H1 (cell line): Measurements from ENCODE around the gene GALNT7. TPM values are rescaled to one million over a fixed set of nuclear protein-coding genes. Genes with fewer than 3 reads are reported as not detected.

Experiments
- CTCF ChIA-PET: fragments of 300-600 bp; sonication (Branson Sonifier 250); formaldehyde crosslinking; loops from one replicate; lab custom pipeline; 2021; ENCODE audit not compliant: partially characterized antibody; lab: Charles Lee
- POLR2A ChIA-PET: fragments of 300-600 bp; sonication (Branson Sonifier 250); formaldehyde crosslinking; loops from one replicate; lab custom pipeline; 2021; ENCODE audit warnings: inconsistent platforms; ENCODE audit not compliant: partially characterized antibody; lab: Charles Lee
- DNase-seq, 2 experiments: peaks; one replicate each; pipeline versions ENCODE4 v3.0.0 to v3.0.0-alpha.2; 2010 to 2022; ENCODE audit warnings: low spot score in 2 of 2, low read depth in 1 of 2, mixed read lengths in 1 of 2
- FAIRE-seq: peaks from 2 replicates; lab custom pipeline; 2011; peaks lifted over from hg19 to GRCh38; lab: Jason Lieb, UNC
- H2AFZ ChIP-seq: 2 replicates; pipeline ENCODE4 v1.8.1; 2012; ENCODE audit warnings: low read length, inconsistent platforms
- H2AK5ac ChIP-seq: 2 replicates; pipeline ENCODE4 v1.6.1; 2013; ENCODE audit warnings: low read depth, low read length
- H2BK120ac ChIP-seq: replicated peaks from 2 replicates; pipeline ENCODE3; 2013; ENCODE audit warnings: low read depth, low read length, inconsistent platforms
- H2BK12ac ChIP-seq: 2 replicates; pipeline ENCODE4 v1.6.1; 2013; ENCODE audit warnings: low read depth, low read length
- H2BK15ac ChIP-seq: 2 replicates; pipeline ENCODE4 v1.6.1; 2013; ENCODE audit warnings: low read length
- H2BK20ac ChIP-seq: 2 replicates; pipeline ENCODE4 v1.6.1; 2013; ENCODE audit warnings: low read length
- H2BK5ac ChIP-seq: 2 replicates; pipeline ENCODE4 v1.6.1; 2013; ENCODE audit warnings: low read depth, low read length
- H3K14ac ChIP-seq: 2 replicates; pipeline ENCODE4 v1.6.1; 2013; ENCODE audit warnings: inconsistent platforms; ENCODE audit not compliant: insufficient read length
- H3K18ac ChIP-seq: 2 replicates; pipeline ENCODE4 v1.6.1; 2013; ENCODE audit warnings: low read length; ENCODE audit errors: extremely low read depth
- H3K23ac ChIP-seq: 2 replicates; pipeline ENCODE4 v1.6.1; 2013; ENCODE audit warnings: inconsistent platforms; ENCODE audit not compliant: insufficient read length
- H3K23me2 ChIP-seq: 2 replicates; pipeline ENCODE4 v1.6.1; 2013; ENCODE audit warnings: low read depth, low read length
- H3K27ac ChIP-seq: 2 replicates; pipeline ENCODE4 v1.6.1; 2011; ENCODE audit warnings: low read depth, low read length, inconsistent platforms
- H3K27me3 ChIP-seq, 4 experiments: replicated peaks in 1 of 4; 1 replicate in 1 of 4; 2 replicates in 3 of 4; pipeline versions ENCODE4 v1.6.1 to v1.8.1; 2011 to 2013; ENCODE audit warnings: low read length in 3 of 4, mild to moderate bottlenecking in 3 of 4, inconsistent platforms in 2 of 4, mixed read lengths in 2 of 4, moderate library complexity in 1 of 4; ENCODE audit not compliant: control insufficient read depth in 3 of 4, insufficient read depth in 3 of 4; ENCODE audit errors: extremely low read depth in 1 of 4
- H3K36me3 ChIP-seq, 4 experiments: 2 replicates each; pipeline versions ENCODE4 v1.6.1 to v1.8.1; 2011 to 2013; ENCODE audit warnings: mild to moderate bottlenecking in 4 of 4, low read length in 3 of 4, moderate library complexity in 2 of 4, control low read depth in 1 of 4, inconsistent platforms in 1 of 4; ENCODE audit not compliant: insufficient read depth in 4 of 4, control insufficient read depth in 2 of 4
- H3K4ac ChIP-seq: replicated peaks from 2 replicates; pipeline ENCODE3; 2013; ENCODE audit warnings: low read length, low read depth, mixed read lengths, inconsistent platforms; ENCODE audit not compliant: insufficient read length
- H3K4me1 ChIP-seq, 4 experiments: replicated peaks in 1 of 4; 1 replicate in 1 of 4; 2 replicates in 3 of 4; pipeline versions ENCODE4 v1.6.1 to v1.8.1; 2011 to 2013; ENCODE audit warnings: low read length in 3 of 4, inconsistent platforms in 2 of 4, mixed read lengths in 1 of 4; ENCODE audit not compliant: insufficient read depth in 4 of 4, control insufficient read depth in 3 of 4
- H3K4me2 ChIP-seq, 2 experiments: 2 replicates each; pipeline versions ENCODE4 v1.6.1 to v1.8.1; 2011 to 2013; ENCODE audit warnings: low read depth in 2 of 2, low read length in 2 of 2, control low read depth in 1 of 2, inconsistent platforms in 1 of 2, mild to moderate bottlenecking in 1 of 2; ENCODE audit not compliant: insufficient read depth in 1 of 2
- H3K4me3 ChIP-seq, 4 experiments: fragments of 200-600, 300-600 bp in 1 of 4; sonication (generic), shearing (Covaris generic), sonication (Bioruptor Twin) in 1 of 4; 2 replicates each; pipeline versions ENCODE4 v1.5.1 to v1.8.1; 2011 to 2016; ENCODE audit warnings: low read length in 4 of 4, low read depth in 3 of 4, control low read depth in 2 of 4, inconsistent platforms in 2 of 4, mild to moderate bottlenecking in 2 of 4, mixed read lengths in 1 of 4, moderate library complexity in 1 of 4; ENCODE audit not compliant: insufficient read depth in 2 of 4; ENCODE audit errors: extremely low read depth in 1 of 4
- H3K56ac ChIP-seq: replicated peaks from 2 replicates; pipeline ENCODE3; 2013; ENCODE audit warnings: low read depth, mild to moderate bottlenecking, mixed read lengths, low read length, inconsistent platforms; ENCODE audit not compliant: insufficient read length
- H3K79me1 ChIP-seq: 2 replicates; pipeline ENCODE4 v1.6.1; 2013; ENCODE audit warnings: low read depth, low read length, control low read depth
- H3K79me2 ChIP-seq, 2 experiments: 2 replicates each; pipeline versions ENCODE4 v1.6.1 to v1.8.1; 2012 to 2013; ENCODE audit warnings: low read length in 2 of 2, mild to moderate bottlenecking in 2 of 2, inconsistent platforms in 1 of 2; ENCODE audit not compliant: insufficient read depth in 2 of 2, control insufficient read depth in 1 of 2
- H3K9ac ChIP-seq, 4 experiments: replicated peaks in 1 of 4; 1 replicate in 1 of 4; 2 replicates in 3 of 4; pipeline versions ENCODE4 v1.6.1 to v1.8.1; 2011 to 2013; ENCODE audit warnings: low read depth in 3 of 4, low read length in 3 of 4, control low read depth in 2 of 4, mild to moderate bottlenecking in 2 of 4, moderate library complexity in 2 of 4, inconsistent platforms in 1 of 4; ENCODE audit errors: extremely low read depth in 1 of 4
- H3K9me3 ChIP-seq, 2 experiments: 2 replicates each; pipeline versions ENCODE4 v1.6.1 to v1.8.1; 2012 to 2013; ENCODE audit warnings: mild to moderate bottlenecking in 2 of 2, moderate library complexity in 2 of 2, control low read depth in 1 of 2, inconsistent platforms in 1 of 2, low read depth in 1 of 2, low read length in 1 of 2, mixed read lengths in 1 of 2; ENCODE audit not compliant: insufficient read depth in 2 of 2
- H4K20me1 ChIP-seq, 2 experiments: replicated peaks in 1 of 2; 2 replicates each; pipeline versions ENCODE3 to v1.8.1; 2011 to 2013; ENCODE audit warnings: inconsistent platforms in 2 of 2, low read length in 2 of 2, mild to moderate bottlenecking in 1 of 2; ENCODE audit not compliant: insufficient read depth in 2 of 2, control insufficient read depth in 1 of 2
- H4K5ac ChIP-seq: 2 replicates; pipeline ENCODE4 v1.6.1; 2013; ENCODE audit warnings: low read length, low read depth, mixed read lengths, inconsistent platforms; ENCODE audit not compliant: insufficient read length
- H4K8ac ChIP-seq: 2 replicates; pipeline ENCODE4 v1.8.0; 2013; ENCODE audit warnings: mild to moderate bottlenecking, moderate library complexity, low read length, inconsistent platforms; ENCODE audit not compliant: insufficient read depth; ENCODE audit errors: extremely low read depth
- H4K91ac ChIP-seq: replicated peaks from 2 replicates; pipeline ENCODE3; 2013; ENCODE audit warnings: low read length, mixed read lengths, inconsistent platforms; ENCODE audit not compliant: insufficient read length
- CBX5 ChIP-seq: fragments of 300-800, 300-1000 bp; sonication (generic); IDR thresholded peaks from 2 replicates; pipeline ENCODE4 v1.7.1; 2016; ENCODE audit warnings: antibody characterized with exemption, low read length, low read depth
- CEBPB ChIP-seq: IDR thresholded peaks from 2 replicates; pipeline ENCODE4 v1.6.1; 2012; ENCODE audit warnings: low read depth, low read length
- CHD1 ChIP-seq: IDR thresholded peaks from 2 replicates; pipeline ENCODE4 v1.6.1; 2012; ENCODE audit warnings: low read depth, low read length, improper control_type of control experiment
- JUN ChIP-seq: IDR thresholded peaks from 2 replicates; pipeline ENCODE4 v1.6.1; 2011; ENCODE audit warnings: low read depth, mild to moderate bottlenecking, improper control_type of control experiment, low read length
- POLR2A ChIP-seq, 2 experiments: IDR thresholded peaks; 1 replicate in 1 of 2; 2 replicates in 1 of 2; pipeline ENCODE4 v1.6.1; 2011; ENCODE audit warnings: low read depth in 2 of 2, low read length in 2 of 2, mild to moderate bottlenecking in 2 of 2; ENCODE audit errors: control extremely low read depth in 1 of 2
- SAP30 ChIP-seq: fragments of 300-600 bp; sonication (generic); IDR thresholded peaks from 2 replicates; pipeline ENCODE4 v1.7.1; 2012; ENCODE audit warnings: low read length, moderate library complexity, mild to moderate bottlenecking, inconsistent platforms; ENCODE audit not compliant: insufficient read depth, insufficient replicate concordance
- SIX5 ChIP-seq: IDR thresholded peaks from 2 replicates; pipeline ENCODE4 v1.6.1; 2011; ENCODE audit warnings: mild to moderate bottlenecking, low read depth, low read length
- TCF12 ChIP-seq: IDR thresholded peaks from 2 replicates; pipeline ENCODE4 v1.6.1; 2011; ENCODE audit warnings: low read depth, mild to moderate bottlenecking, low read length
- WGBS, 2 experiments: shearing (Covaris generic) in 1 of 2; methylation state at CpG; one replicate each; pipeline versions ENCODE4 v1.1.6 to v1.1.7; 2013 to 2015; ENCODE audit warnings: low lambda C conversion rate in 2 of 2, mixed read lengths in 2 of 2, inconsistent platforms in 1 of 2, low coverage in 1 of 2, missing lambda C conversion rate in 1 of 2; ENCODE audit not compliant: insufficient replicate concordance in 2 of 2, insufficient coverage in 1 of 2, insufficient read length in 1 of 2; ENCODE audit errors: extremely low coverage in 1 of 2, missing lambda C conversion rate in 1 of 2; 5-methylcytosine and 5-hydroxymethylcytosine counted together
- polyA plus RNA-seq, 7 experiments: library from polyadenylated mRNA; depleted of rRNA in 3 of 7; stranded (reverse) in 5 of 7; unstranded in 2 of 7; fragments of >200 nt in 5 of 7; fragments of 200-250 nt in 2 of 7; gene quantifications; 1 replicate in 5 of 7; 2 replicates in 1 of 7; 4 replicates in 1 of 7; pipeline versions ENCODE4 v1.2.1 to v1.2.3, GENCODE V29; 2011 to 2013; ENCODE audit warnings: missing spikeins in 2 of 7, mixed read lengths in 2 of 7
- total RNA-seq: library from RNA; stranded (reverse); fragmentation: NEBNext Ultra II Directional; extraction: Animal tissue kit (Norgen Biotek cat#: 25700); gene quantifications from 2 replicates; pipeline ENCODE4 v1.2.1, GENCODE V29; 2021
- TF ChIP-seq, protein P1 (sequence below), 3 experiments: IDR thresholded peaks; 1 replicate in 2 of 3; 2 replicates in 1 of 3; pipeline versions ENCODE4 v1.5.1 to v1.6.1; 2011; ENCODE audit warnings: low read length in 3 of 3, mild to moderate bottlenecking in 3 of 3, inconsistent platforms in 2 of 3, low read depth in 1 of 3, moderate library complexity in 1 of 3; ENCODE audit not compliant: insufficient read depth in 1 of 3; ENCODE audit errors: control extremely low read depth in 1 of 3
- TF ChIP-seq, protein P2 (sequence below): IDR thresholded peaks from 2 replicates; pipeline ENCODE4 v1.6.1; 2012; ENCODE audit warnings: inconsistent platforms
- TF ChIP-seq, protein P3 (sequence below): IDR thresholded peaks from 2 replicates; pipeline ENCODE4 v1.6.1; 2011; ENCODE audit warnings: low read depth, mild to moderate bottlenecking, low read length; ENCODE audit not compliant: insufficient read depth

The GALNT7 gene
- total and polyA plus RNA-seq, 2 of the 8 experiments (the other 6 are each of a cell fraction or from before 2014, with no cell fraction given) = 22.4 to 85.5 TPM

DNA sequence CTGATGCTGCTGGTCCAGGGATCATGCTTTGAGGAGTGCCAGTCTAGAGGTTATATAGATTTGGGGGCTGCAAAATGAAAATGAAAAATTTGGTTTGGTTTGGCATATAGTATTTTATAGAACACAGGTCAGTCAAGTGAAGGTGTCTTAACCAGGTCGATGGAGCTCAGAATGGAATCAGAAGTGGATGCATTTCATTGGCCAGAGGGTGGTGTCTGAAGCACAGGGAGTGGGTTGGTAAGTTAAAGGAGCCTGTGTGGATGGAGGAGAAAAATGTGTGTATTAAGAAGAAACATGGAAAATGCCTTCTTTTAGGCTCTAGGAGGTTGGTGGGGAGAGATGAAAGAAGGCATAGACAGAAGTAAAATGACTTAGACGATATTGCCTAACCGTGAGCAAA lies 8.6 kb downstream of the GALNT7 start:
- peaks cover 4 to 34% (median 20%) of the 10 kb centered on the region in 4 experiments; a peak in 6 of 7 replicates for H3K4me1 ChIP-seq
- no peak for FAIRE-seq
- POLR2A ChIA-PET = interaction anchor here (1.6 to 2.3 kb wide), 2 partner anchors 9 to 157 kb away, joined by 5 to 7 read pairs; partner anchors contain the start of gene HMGB2
- TF ChIP-seq CBX5 (no peak), POLR2A (IDR thresholded peaks at IDR 0.05; ENCODE audit: control extremely low read depth in 1 of 2, low read depth in 2 of 2, low read length in 2 of 2) (no peak), TCF12 (no peak), JUN (no peak), CEBPB (no peak), SIX5 (no peak), SAP30 (no peak), CHD1 (no peak)
- TF ChIP-seq, protein P1, sequence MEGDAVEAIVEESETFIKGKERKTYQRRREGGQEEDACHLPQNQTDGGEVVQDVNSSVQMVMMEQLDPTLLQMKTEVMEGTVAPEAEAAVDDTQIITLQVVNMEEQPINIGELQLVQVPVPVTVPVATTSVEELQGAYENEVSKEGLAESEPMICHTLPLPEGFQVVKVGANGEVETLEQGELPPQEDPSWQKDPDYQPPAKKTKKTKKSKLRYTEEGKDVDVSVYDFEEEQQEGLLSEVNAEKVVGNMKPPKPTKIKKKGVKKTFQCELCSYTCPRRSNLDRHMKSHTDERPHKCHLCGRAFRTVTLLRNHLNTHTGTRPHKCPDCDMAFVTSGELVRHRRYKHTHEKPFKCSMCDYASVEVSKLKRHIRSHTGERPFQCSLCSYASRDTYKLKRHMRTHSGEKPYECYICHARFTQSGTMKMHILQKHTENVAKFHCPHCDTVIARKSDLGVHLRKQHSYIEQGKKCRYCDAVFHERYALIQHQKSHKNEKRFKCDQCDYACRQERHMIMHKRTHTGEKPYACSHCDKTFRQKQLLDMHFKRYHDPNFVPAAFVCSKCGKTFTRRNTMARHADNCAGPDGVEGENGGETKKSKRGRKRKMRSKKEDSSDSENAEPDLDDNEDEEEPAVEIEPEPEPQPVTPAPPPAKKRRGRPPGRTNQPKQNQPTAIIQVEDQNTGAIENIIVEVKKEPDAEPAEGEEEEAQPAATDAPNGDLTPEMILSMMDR (IDR thresholded peaks at IDR 0.05; ENCODE audit: control extremely low read depth in 1 of 3, insufficient read depth in 1 of 3, low read depth in 1 of 3, low read length in 3 of 3) = 0 out of 4 replicates have a peak, but pooled peaks of 1 of the 3 experiments have one; percentile 12
- TF ChIP-seq, protein P2, sequence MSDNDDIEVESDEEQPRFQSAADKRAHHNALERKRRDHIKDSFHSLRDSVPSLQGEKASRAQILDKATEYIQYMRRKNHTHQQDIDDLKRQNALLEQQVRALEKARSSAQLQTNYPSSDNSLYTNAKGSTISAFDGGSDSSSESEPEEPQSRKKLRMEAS = no peak
- TF ChIP-seq, protein P3, sequence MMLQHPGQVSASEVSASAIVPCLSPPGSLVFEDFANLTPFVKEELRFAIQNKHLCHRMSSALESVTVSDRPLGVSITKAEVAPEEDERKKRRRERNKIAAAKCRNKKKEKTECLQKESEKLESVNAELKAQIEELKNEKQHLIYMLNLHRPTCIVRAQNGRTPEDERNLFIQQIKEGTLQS = no peak

More for the DNA sequence above, 8.6 kb downstream of the GALNT7 start:
- H3K27ac ChIP-seq = no peak overlapping the region
- CTCF ChIA-PET = interaction anchor here (0.8 to 2.0 kb wide), 4 partner anchors 9 to 164 kb away, joined by 4 to 8 read pairs (median 6); no protein-coding TSS in a partner anchor
- no peak overlapping the region for H2BK5ac ChIP-seq
- no peak for DNase-seq
- peaks cover 11% of the 10 kb centered on the region; the same call in 1 of the 2 replicates for H3K79me1 ChIP-seq
- no peak overlapping the region for H3K56ac ChIP-seq
- H4K20me1 ChIP-seq = peaks cover 5 to 10% of the 10 kb centered on the region in 2 experiments
- H4K5ac ChIP-seq = no peak overlapping the region
- H3K27me3 ChIP-seq = no peaks in the 10 kb centered on the region
- no peaks in the 10 kb centered on the region for H3K23me2 ChIP-seq
- H4K91ac ChIP-seq = no peak overlapping the region
- no peak overlapping the region for H2BK15ac ChIP-seq
- no peaks in the 10 kb centered on the region for H3K9me3 ChIP-seq
- no peak overlapping the region for H3K18ac ChIP-seq
- no peak overlapping the region for H3K4ac ChIP-seq
- H2AK5ac ChIP-seq = no peak overlapping the region
- H3K4me2 ChIP-seq = peak overlapping the region; percentile 2 to 37; a peak in 3 of 4 replicates
- no peak overlapping the region for H4K8ac ChIP-seq
- H3K36me3 ChIP-seq = no peaks in the 10 kb centered on the region
- no peak overlapping the region for H2BK20ac ChIP-seq
- H3K4me3 ChIP-seq = no peak overlapping the region
- no peak overlapping the region for H2BK120ac ChIP-seq
- peaks cover 34 to 99% of the 10 kb centered on the region in 2 experiments for H3K79me2 ChIP-seq
- no peak overlapping the region for H3K9ac ChIP-seq
- no peak overlapping the region for H2AFZ ChIP-seq
- H3K14ac ChIP-seq = no peak overlapping the region
- H3K23ac ChIP-seq = no peak overlapping the region
- WGBS, 2 experiments = 55% methylated on average over 3 of the region's 3 CpGs; no CpG with 5 or more reads in 1 of the 2 experiments
- no peak overlapping the region for H2BK12ac ChIP-seq
